Stomach (tissue), 9 donors: ENCODE data around the gene EGLN2. TPM values are rescaled to one million over a fixed set of nuclear protein-coding genes. Genes with fewer than 3 reads are reported as not detected.
A peak's percentile ranks its signal among the peaks of the same experiment; 100 is the strongest.

Experiments used
- DNase-seq, 2 donors: peaks; one replicate each; pipeline versions ENCODE4 v3.0.0 to v3.0.0-alpha.2; 2013 to 2019
- H3K27ac ChIP-seq, 5 donors: fragments of 200-600 bp in 4 of 5; sonication (generic) in 4 of 5; one replicate each; pipeline ENCODE4 v1.5.1; 2013 to 2019; ENCODE audit warnings: mild to moderate bottlenecking in 1 of 5, moderate library complexity in 1 of 5
- H3K27me3 ChIP-seq, 3 donors: fragments of 200-600 bp; sonication (generic); one replicate each; pipeline ENCODE4 v1.5.1; 2017 to 2019; ENCODE audit warnings: mixed run types in 1 of 3
- H3K36me3 ChIP-seq, 4 donors: fragments of 200-600 bp; sonication (generic); 1 replicate in 3 of 4; 2 replicates in 1 of 4; pipeline ENCODE4 v1.5.1; 2016 to 2019
- H3K4me1 ChIP-seq, 4 donors: fragments of 200-600 bp; sonication (generic); one replicate each; pipeline ENCODE4 v1.5.1; 2016 to 2019
- H3K4me3 ChIP-seq, 4 donors: fragments of 200-600 bp; sonication (generic) in 3 of 4; one replicate each; pipeline ENCODE4 v1.5.1; 2016 to 2019; ENCODE audit warnings: mild to moderate bottlenecking in 1 of 4
- H3K9me3 ChIP-seq, 4 donors: fragments of 200-600 bp; sonication (generic); one replicate each; pipeline ENCODE4 v1.5.1; 2016 to 2019
- CTCF ChIP-seq, 7 experiments: fragments of 450-650 bp in 4 of 7; fragments of 200-600 bp in 3 of 7; sonication (generic) in 3 of 7; IDR thresholded peaks; one replicate each; pipeline ENCODE4 v1.5.1; 2016 to 2019; ENCODE audit warnings: antibody characterized with exemption in 7 of 7, control low read depth in 2 of 7, mild to moderate bottlenecking in 1 of 7
- EP300 ChIP-seq: sonication (generic); formaldehyde crosslinking; IDR thresholded peaks from one replicate; pipeline ENCODE4 v1.6.1; 2017; ENCODE audit warnings: antibody characterized with exemption
- POLR2A ChIP-seq, 4 donors: fragments of 450-650 bp; IDR thresholded peaks; one replicate each; pipeline ENCODE4 v1.6.1; 2016; ENCODE audit warnings: antibody characterized with exemption in 4 of 4, control low read depth in 2 of 4, mild to moderate bottlenecking in 1 of 4, moderate library complexity in 1 of 4
- POLR2AphosphoS5 ChIP-seq, 3 donors: sonication (generic); formaldehyde crosslinking; IDR thresholded peaks; one replicate each; pipeline ENCODE4 v1.6.1; 2016; ENCODE audit warnings: antibody characterized with exemption in 3 of 3
- WGBS, 5 donors: extraction: QIAGEN DNeasy Blood & Tissue Kit in 3 of 5; methylation state at CpG; one replicate each; pipeline versions ENCODE4 v1.1.5 to v1.1.7; 2013 to 2018; 5-methylcytosine and 5-hydroxymethylcytosine counted together
- intact Hi-C: fragments of 100-400 bp; cut with DNase I; formaldehyde crosslinking; loops from one replicate; pipeline ENCODE4 v1.15.1; 2023; ENCODE audit warnings: low total_unique reads
- polyA plus RNA-seq, 3 donors: library from polyadenylated mRNA; stranded (reverse); fragments of 200-250 nt; gene quantifications; one replicate each; pipeline ENCODE4 v1.2.3, GENCODE V29; 2013
- total RNA-seq, 5 donors: library from RNA; depleted of rRNA; stranded (reverse); fragments of >200 nt; gene quantifications; one replicate each; pipeline versions ENCODE4 v1.1.0 to v1.2.3, GENCODE V29; 2014 to 2016
- donor health status: healthy with polysubstance abuse.
- donor health status: Bipolar disorder and iron deficiency.
- donor health status: healthy.

Gene EGLN2
- total and polyA plus RNA-seq, 8 donors = 30.0 to 115 (median 71.4) TPM

- Histone ChIP-seq H3K27me3 (no peaks in the 10 kb centered on the region), H3K4me1 (peaks cover 64 to 93% (median 91%) of the 10 kb centered on the region in 4 donors), H3K36me3 (peaks cover 19 to 33% (median 31%) of the 10 kb centered on the region in 4 donors), H3K9me3 (no peaks in the 10 kb centered on the region), H3K4me3 (no peak overlapping the region), H3K27ac (peak overlapping the region in 4 of 5 donors; percentile 73 to 99 (median 96))
- intact Hi-C loops = loop anchor here (5.0 kb wide), 1 partner anchor 146 kb away; no protein-coding TSS in a partner anchor
- peak in 1 of 2 donors; percentile 11 for DNase-seq
- WGBS, 5 donors = 85 to 100% (median 91%) methylated on average over 2 of the region's 2 CpGs; no CpG with 5 or more reads in 1 of the 5 donors
- TF ChIP-seq CTCF (IDR thresholded peaks at IDR 0.05) = no peak
- no peak for TF ChIP-seq POLR2AphosphoS5 (IDR thresholded peaks at IDR 0.05)
- no peak for TF ChIP-seq POLR2A (IDR thresholded peaks at IDR 0.05)
- TF ChIP-seq EP300 = no peak
Measured at GRCh38 chr19:40808021-40808325, 9.0 kb downstream of the EGLN2 start.

GRCh38 chr19:40808497-40808896 lies 9.5 kb downstream of the EGLN2 start:
- peak in 1 of 2 donors; percentile 11 for DNase-seq
- Histone ChIP-seq H3K27me3 (no peaks in the 10 kb centered on the region), H3K4me1 (peaks cover 58 to 92% (median 91%) of the 10 kb centered on the region in 4 donors), H3K36me3 (peaks cover 19 to 33% (median 31%) of the 10 kb centered on the region in 4 donors), H3K9me3 (no peaks in the 10 kb centered on the region), H3K4me3 (no peak overlapping the region), H3K27ac (peak overlapping the region in 2 of 5 donors; percentile 95 to 99)
- intact Hi-C loops = loop anchor here (5.0 kb wide), 1 partner anchor 146 kb away; no protein-coding TSS in a partner anchor
- 84 to 93% (median 86%) methylated on average over 5 of the region's 5 CpGs for WGBS, 5 donors
- TF ChIP-seq POLR2A (IDR thresholded peaks at IDR 0.05) (no peak), POLR2AphosphoS5 (IDR thresholded peaks at IDR 0.05) (no peak), CTCF (IDR thresholded peaks at IDR 0.05) (no peak)

GRCh38 chr19:40809358-40810086 lies 10.5 kb downstream of the EGLN2 start:
- Histone ChIP-seq H3K27me3 (no peaks in the 10 kb centered on the region), H3K27ac (peak overlapping the region in 4 of 5 donors; percentile 71 to 84 (median 82)), H3K9me3 (no peaks in the 10 kb centered on the region), H3K36me3 (peaks cover 19 to 33% (median 31%) of the 10 kb centered on the region in 4 donors), H3K4me3 (peak overlapping the region in 3 of 4 donors; percentile 41 to 54 (median 51)), H3K4me1 (peaks cover 48 to 87% (median 82%) of the 10 kb centered on the region in 4 donors)
- peak in 1 of 2 donors; percentile 11 for DNase-seq
- 91 to 95% (median 93%) methylated on average over 27 to 39 of the region's 39 CpGs for WGBS, 5 donors
- TF ChIP-seq POLR2AphosphoS5 (IDR thresholded peaks at IDR 0.05) (no peak), CTCF (IDR thresholded peaks at IDR 0.05) (no peak), POLR2A (IDR thresholded peaks at IDR 0.05) (no peak), EP300 (no peak)
- intact Hi-C loops = loop anchor here (5.0 kb wide), 1 partner anchor 147 kb away; no protein-coding TSS in a partner anchor

- Histone ChIP-seq H3K4me1 (peaks cover 42 to 81% (median 76%) of the 10 kb centered on the region in 4 donors), H3K27me3 (no peaks in the 10 kb centered on the region), H3K36me3 (peaks cover 19 to 32% (median 31%) of the 10 kb centered on the region in 4 donors), H3K4me3 (peak overlapping the region; percentile 38 to 54 (median 46)), H3K9me3 (no peaks in the 10 kb centered on the region), H3K27ac (peak overlapping the region in 4 of 5 donors; percentile 71 to 84 (median 82))
- intact Hi-C loops = no loop called here
- 51 to 69% (median 55%) methylated on average over 12 to 14 of the region's 14 CpGs for WGBS, 5 donors
- peak in 1 of 2 donors; percentile 20 for DNase-seq
- TF ChIP-seq POLR2AphosphoS5 (IDR thresholded peaks at IDR 0.05) = no peak
- TF ChIP-seq CTCF (IDR thresholded peaks at IDR 0.05) = no peak
- TF ChIP-seq EP300 = no peak
- no peak for TF ChIP-seq POLR2A (IDR thresholded peaks at IDR 0.05)
Measured at GRCh38 chr19:40810160-40810559, 11.2 kb downstream of the EGLN2 start.
